HG02623 (cell line): ENCODE data around the gene CADM3.

Experiments
- ATAC-seq: cut with Tn5 transposase; IDR thresholded peaks from one replicate; pipeline ENCODE4 v1.9.1; 2021; ENCODE audit warnings: moderate library complexity; ENCODE audit not compliant: unreplicated experiment

The CADM3 gene

DNA sequence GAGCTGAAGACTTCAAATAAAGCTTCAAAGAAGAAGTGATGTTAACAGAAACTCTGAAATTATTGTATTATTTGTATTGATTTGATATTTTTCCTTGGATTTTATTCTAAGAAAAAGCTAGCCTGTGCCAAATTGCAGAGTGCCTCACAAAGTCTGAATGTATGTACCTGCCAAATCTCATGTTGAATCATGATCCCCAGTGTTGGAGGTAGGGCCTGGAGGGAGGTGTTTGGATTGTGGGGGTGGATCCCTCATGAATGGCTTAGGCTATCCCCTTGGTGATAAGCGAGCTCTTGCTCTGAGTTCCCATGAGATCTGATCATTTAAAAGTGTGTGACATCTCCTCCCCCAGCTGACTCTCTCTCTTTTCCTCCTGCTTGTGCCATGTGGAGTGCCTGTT is 76.9 kb downstream of the CADM3 start:
- no peak for ATAC-seq

DNA sequence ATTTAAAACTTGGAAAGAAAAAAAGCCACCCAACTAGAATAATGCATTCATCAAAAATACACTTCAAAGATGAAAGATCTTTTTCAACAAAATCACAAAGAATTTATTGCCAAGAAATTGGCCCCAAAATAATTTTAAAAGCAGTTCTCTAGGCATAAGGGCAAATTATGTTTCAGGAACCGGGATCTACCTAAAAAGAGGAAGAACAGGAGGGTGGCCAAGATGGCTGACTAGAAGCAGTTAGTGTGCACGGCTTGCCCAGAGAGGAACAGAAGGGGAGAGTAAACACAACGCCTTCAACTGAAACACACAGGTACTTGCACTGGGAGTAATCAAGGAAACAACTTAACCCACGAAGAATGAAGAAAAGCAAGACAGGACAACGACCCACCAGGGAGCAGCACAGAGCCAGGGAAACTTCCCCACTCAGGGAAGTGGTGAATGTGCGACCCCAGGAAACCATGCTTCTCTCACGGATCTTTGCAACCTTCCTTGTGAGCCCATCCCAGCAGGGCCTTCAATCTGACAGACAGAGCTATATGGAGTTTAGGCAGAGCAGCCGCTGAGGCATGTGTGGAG is 79.3 kb downstream of the CADM3 start:
- no peak for ATAC-seq
